ENCODE data around the gene GABARAP. TPM values are rescaled to one million over a fixed set of nuclear protein-coding genes. Genes with fewer than 3 reads are reported as not detected.

Gene GABARAP
- 199 and 406 TPM in 2 replicates for total RNA-seq

GRCh38 chr17:7241783-7242716, at the start of gene GABARAP:
GABARAP (minus strand) TSS chr17:7242449; CDS start chr17:7242330, 119 bp downstream.

GRCh38 chr17:7281074-7281952, 39.1 kb upstream of the GABARAP start, which contains the start of gene SLC2A4:
SLC2A4 (plus strand) TSS chr17:7281718; CDS start chr17:7281935, 217 bp downstream.

GRCh38 chr17:7262192-7262934, 20.1 kb upstream of the GABARAP start, which contains the start of gene CLDN7:
CLDN7 (minus strand) TSS chr17:7262478; CDS start chr17:7262043, 435 bp downstream.

GRCh38 chr17:7252176-7253043, 10.2 kb upstream of the GABARAP start, which contains the start of gene ELP5:
ELP5 (plus strand) TSS chr17:7252215; CDS start chr17:7252551, 336 bp downstream.

GRCh38 chr17:7251661-7252175, 9.5 kb upstream of the GABARAP start, which contains the start of gene CTDNEP1:
CTDNEP1 (minus strand) TSS chr17:7251734; CDS start chr17:7251296, 438 bp downstream.

GRCh38 chr17:7239091-7240027, 2.9 kb downstream of the GABARAP start, which contains the start of gene PHF23:
PHF23 (minus strand) TSS chr17:7239457; CDS start chr17:7239279, 178 bp downstream.

GRCh38 chr17:7234083-7234951, 7.9 kb downstream of the GABARAP start, which contains the start of gene DVL2:
DVL2 (minus strand) TSS chr17:7234517; CDS start chr17:7234262, 255 bp downstream.

GRCh38 chr17:7219812-7220592, 22.2 kb downstream of the GABARAP start, which contains the start of the genes ACADVL and DLG4:
ACADVL (plus strand) TSS chr17:7219938; CDS start chr17:7219985, 47 bp downstream.
DLG4 (minus strand) TSS chr17:7219836.

Other genes with a start within 250 kb of the GABARAP start
- gene ALOX12, start 246.4 kb downstream of the GABARAP start, total RNA-seq: under 0.01 TPM in 1 of 2 replicates, not detected in the other
- gene RNASEK, start 229.8 kb downstream of the GABARAP start, total RNA-seq: 25.9 and 42.3 TPM in 2 replicates
- gene BCL6B, start 219.4 kb downstream of the GABARAP start, total RNA-seq: 0.33 and 0.44 TPM in 2 replicates
- 0.44 and 2.0 TPM in 2 replicates for gene SLC16A13, start 206.4 kb downstream of the GABARAP start, total RNA-seq
- gene SLC16A11, start 198.4 kb downstream of the GABARAP start, total RNA-seq: 0.66 TPM in 1 of 2 replicates, not detected in the other
- not detected in 2 replicates for gene CLEC10A, start 162.2 kb downstream of the GABARAP start, total RNA-seq
- gene ASGR2, start 127.6 kb downstream of the GABARAP start, total RNA-seq: not detected in 2 replicates
- gene ASGR1, start 63.1 kb downstream of the GABARAP start, total RNA-seq: 1.2 and 1.3 TPM in 2 replicates
- gene DLG4, start 22.6 kb downstream of the GABARAP start, total RNA-seq: 17.6 and 27.3 TPM in 2 replicates
- 236 and 357 TPM in 2 replicates for gene ACADVL, start 22.5 kb downstream of the GABARAP start, total RNA-seq
- 84.8 and 108 TPM in 2 replicates for gene DVL2, start 7.9 kb downstream of the GABARAP start, total RNA-seq
- 47.3 and 68.5 TPM in 2 replicates for gene PHF23, start 3.0 kb downstream of the GABARAP start, total RNA-seq
- 35.2 and 41.6 TPM in 2 replicates for gene CTDNEP1, start 9.3 kb upstream of the GABARAP start, total RNA-seq
- 24.6 and 25.6 TPM in 2 replicates for gene ELP5, start 9.8 kb upstream of the GABARAP start, total RNA-seq
- 4.1 and 6.5 TPM in 2 replicates for gene CLDN7, start 20.0 kb upstream of the GABARAP start, total RNA-seq
- 0.17 and 0.44 TPM in 2 replicates for gene SLC2A4, start 39.3 kb upstream of the GABARAP start, total RNA-seq
- gene YBX2, start 52.2 kb upstream of the GABARAP start, total RNA-seq: 0.17 and 0.29 TPM in 2 replicates
- gene EIF5A, start 65.2 kb upstream of the GABARAP start, total RNA-seq: 469 and 682 TPM in 2 replicates
- gene GPS2, start 72.9 kb upstream of the GABARAP start, total RNA-seq: 40.1 and 47.6 TPM in 2 replicates
- gene NEURL4, start 86.9 kb upstream of the GABARAP start, total RNA-seq: 20.2 and 23.5 TPM in 2 replicates
- 0.58 and 0.99 TPM in 2 replicates for gene ACAP1, start 94.1 kb upstream of the GABARAP start, total RNA-seq
- gene KCTD11, start 109.7 kb upstream of the GABARAP start, total RNA-seq: 6.1 and 13.1 TPM in 2 replicates
- not detected in 2 replicates for gene TMEM95, start 112.7 kb upstream of the GABARAP start, total RNA-seq
- 0.66 and 0.73 TPM in 2 replicates for gene TNK1, start 138.6 kb upstream of the GABARAP start, total RNA-seq
- 38.7 and 48.1 TPM in 2 replicates for gene PLSCR3, start 152.1 kb upstream of the GABARAP start, total RNA-seq
- 95.8 and 132 TPM in 2 replicates for gene TMEM256, start 161.6 kb upstream of the GABARAP start, total RNA-seq
- gene NLGN2, start 165.4 kb upstream of the GABARAP start, total RNA-seq: 16.1 and 18.2 TPM in 2 replicates
- not detected in 2 replicates for gene SPEM1, start 177.9 kb upstream of the GABARAP start, total RNA-seq
- gene SPEM2, start 183.2 kb upstream of the GABARAP start, total RNA-seq: not detected in 2 replicates
- gene SPEM3, start 186.4 kb upstream of the GABARAP start, total RNA-seq: not detected in 2 replicates
- gene TMEM102, start 193.0 kb upstream of the GABARAP start, total RNA-seq: 1.3 and 1.9 TPM in 2 replicates
- 0.58 and 2.8 TPM in 2 replicates for gene FGF11, start 197.1 kb upstream of the GABARAP start, total RNA-seq
- gene CHRNB1, start 202.6 kb upstream of the GABARAP start, total RNA-seq: 6.8 and 10.3 TPM in 2 replicates
- gene ZBTB4, start 237.2 kb upstream of the GABARAP start, total RNA-seq: 27.8 and 44.8 TPM in 2 replicates
- not detected in 2 replicates for gene SLC35G6, start 239.0 kb upstream of the GABARAP start, total RNA-seq
- gene POLR2A, start 241.9 kb upstream of the GABARAP start, total RNA-seq: 104 and 111 TPM in 2 replicates